GM18502 (cell line): ENCODE results near the gene LDLRAD2.

ENCODE experiments used
- ATAC-seq: cut with Tn5 transposase; IDR thresholded peaks from one replicate; pipeline ENCODE4 v1.9.1; 2021; ENCODE audit warnings: mild to moderate bottlenecking; ENCODE audit not compliant: unreplicated experiment, poor library complexity

Gene LDLRAD2

GRCh38 chr1:21873174-21873573 lies 61.1 kb downstream of the LDLRAD2 start:
- ATAC-seq, result no peak

DNA sequence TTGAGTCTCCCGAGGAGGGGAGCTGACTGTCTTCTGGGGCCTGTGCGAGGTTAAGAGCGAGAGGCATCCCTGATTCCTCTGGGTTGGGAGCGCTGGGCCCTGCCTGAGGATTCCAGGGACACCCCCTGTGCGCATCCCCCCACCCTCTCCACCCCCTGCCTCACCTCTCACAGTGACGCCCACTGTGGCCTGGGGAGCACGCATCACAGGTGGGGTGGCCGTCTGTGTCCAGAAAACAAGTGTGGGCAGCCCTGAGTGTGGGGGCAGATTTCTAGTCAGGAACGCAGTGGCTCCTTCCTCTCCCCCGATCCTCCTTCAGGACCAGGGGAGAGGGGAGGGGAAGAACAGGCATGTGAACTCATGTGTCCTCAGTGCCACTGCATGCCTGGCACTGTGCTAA lies 61.7 kb downstream of the LDLRAD2 start:
- ATAC-seq, result no peak

DNA sequence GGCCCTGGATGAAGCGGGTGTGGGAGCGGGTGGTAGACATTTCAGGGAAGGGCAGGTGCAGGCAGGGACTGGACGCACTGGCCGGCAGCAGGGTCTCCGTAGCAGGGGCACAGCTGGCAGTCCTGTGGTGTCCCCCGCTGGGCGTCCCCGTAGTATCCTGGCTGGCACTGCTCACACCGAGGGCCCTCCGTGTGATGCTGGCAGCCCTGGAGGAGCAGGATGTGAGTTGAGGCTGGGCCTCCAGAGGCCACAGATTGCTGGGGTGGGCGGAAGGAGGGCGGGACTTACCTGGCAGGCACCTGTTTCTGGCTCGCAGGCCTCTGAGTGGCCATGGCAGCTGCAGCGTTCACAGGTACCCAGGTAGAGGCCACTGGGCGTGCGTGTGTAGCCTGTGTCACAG lies 62.3 kb downstream of the LDLRAD2 start:
- ATAC-seq, result no peak
